Effector memory CD8-positive, alpha-beta T cell (primary cell): ENCODE data around the gene SYT15B.
"Not testable (repeated sequence)": the region's sequence is repeated elsewhere in the genome, so short reads cannot be mapped to it uniquely, and the experiment has no call there.

Experiments used
- ATAC-seq: fragments of 150-1000 bp; cut with Tn5 transposase; replicated peaks from 2 replicates; pipeline ENCODE4 v1.10.0; 2021; ENCODE audit warnings: mild to moderate bottlenecking, moderate library complexity
- DNase-seq, 3 experiments: peaks; one replicate each; pipeline ENCODE4 v3.0.0; 2021
- H3K27ac Mint-ChIP-seq, 2 donors: one replicate each; pipeline ENCODE4 v1.8.0; 2022; ENCODE audit warnings: mild to moderate bottlenecking in 2 of 2, mixed read lengths in 2 of 2, moderate library complexity in 2 of 2
- H3K27me3 Mint-ChIP-seq, 2 donors: one replicate each; pipeline ENCODE4 v1.8.0; 2022; ENCODE audit warnings: mixed read lengths in 2 of 2
- H3K36me3 Mint-ChIP-seq: one replicate; pipeline ENCODE4 v1.8.0; 2022; ENCODE audit warnings: mild to moderate bottlenecking, moderate library complexity, mixed read lengths; ENCODE audit not compliant: insufficient read depth
- H3K4me1 Mint-ChIP-seq, 2 donors: one replicate each; pipeline ENCODE4 v1.8.0; 2022; ENCODE audit warnings: low read depth in 2 of 2, mixed read lengths in 2 of 2
- H3K4me3 Mint-ChIP-seq, 2 donors: one replicate each; pipeline ENCODE4 v1.8.0; 2022; ENCODE audit warnings: mild to moderate bottlenecking in 2 of 2, mixed read lengths in 2 of 2, moderate library complexity in 2 of 2
- H3K9me3 Mint-ChIP-seq, 2 donors: one replicate each; pipeline ENCODE4 v1.8.0; 2022; ENCODE audit warnings: mixed read lengths in 2 of 2
- total RNA-seq, 9 experiments: gene quantifications; one replicate each; lab custom pipeline; 2026; lab: John Stamatoyannopoulos, UW

The SYT15B gene
- 0 to 0.10 (median 0) reads per million in 9 experiments for total RNA-seq

- not testable (repeated sequence) for H3K4me3 Mint-ChIP-seq, H3K27ac Mint-ChIP-seq, DNase-seq, ATAC-seq, H3K4me1 Mint-ChIP-seq, H3K36me3 Mint-ChIP-seq, H3K27me3 Mint-ChIP-seq, H3K9me3 Mint-ChIP-seq
Observed at GRCh38 chr10:47763554-47764175, at the start of gene SYT15B. SYT15B (minus strand) TSS chr10:47763592; CDS start chr10:47762640, 952 bp downstream.

DNA sequence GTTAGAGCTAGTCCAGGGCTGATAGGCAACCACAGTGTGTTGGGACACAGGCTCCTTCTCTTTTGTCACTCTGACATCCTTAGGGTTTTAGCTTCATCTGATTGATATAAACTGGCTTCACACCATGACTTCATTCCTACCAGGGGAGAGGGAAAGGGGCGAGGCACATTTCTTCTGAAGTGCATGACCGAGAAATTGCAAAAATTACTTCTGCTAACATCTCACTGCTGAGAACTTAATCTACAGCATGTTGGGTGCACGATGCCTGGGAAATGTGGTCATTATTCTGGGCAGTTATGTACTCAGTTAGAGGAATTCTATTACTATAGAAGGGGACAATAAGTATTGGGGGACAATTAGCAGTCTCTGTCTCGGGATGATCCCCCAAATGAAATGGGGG, 16.2 kb upstream of the SYT15B start:
- H3K9me3 Mint-ChIP-seq: not testable (repeated sequence)

GRCh38 chr10:47775361-47776231, 12.2 kb upstream of the SYT15B start:
- H3K4me1 Mint-ChIP-seq, H3K27ac Mint-ChIP-seq, ATAC-seq, H3K36me3 Mint-ChIP-seq, H3K4me3 Mint-ChIP-seq, H3K9me3 Mint-ChIP-seq, H3K27me3 Mint-ChIP-seq: not testable (repeated sequence)
- DNase-seq: peak in 1 of 3 experiments; percentile 17

More for the DNA sequence above, 16.2 kb upstream of the SYT15B start:
- DNase-seq, H3K36me3 Mint-ChIP-seq, H3K27me3 Mint-ChIP-seq, ATAC-seq, H3K27ac Mint-ChIP-seq, H3K4me1 Mint-ChIP-seq, H3K4me3 Mint-ChIP-seq: not testable (repeated sequence)

GRCh38 chr10:47770745-47771144, 7.4 kb upstream of the SYT15B start:
- not testable (repeated sequence) for DNase-seq, ATAC-seq, H3K4me1 Mint-ChIP-seq, H3K27ac Mint-ChIP-seq, H3K4me3 Mint-ChIP-seq, H3K36me3 Mint-ChIP-seq, H3K27me3 Mint-ChIP-seq, H3K9me3 Mint-ChIP-seq

DNA sequence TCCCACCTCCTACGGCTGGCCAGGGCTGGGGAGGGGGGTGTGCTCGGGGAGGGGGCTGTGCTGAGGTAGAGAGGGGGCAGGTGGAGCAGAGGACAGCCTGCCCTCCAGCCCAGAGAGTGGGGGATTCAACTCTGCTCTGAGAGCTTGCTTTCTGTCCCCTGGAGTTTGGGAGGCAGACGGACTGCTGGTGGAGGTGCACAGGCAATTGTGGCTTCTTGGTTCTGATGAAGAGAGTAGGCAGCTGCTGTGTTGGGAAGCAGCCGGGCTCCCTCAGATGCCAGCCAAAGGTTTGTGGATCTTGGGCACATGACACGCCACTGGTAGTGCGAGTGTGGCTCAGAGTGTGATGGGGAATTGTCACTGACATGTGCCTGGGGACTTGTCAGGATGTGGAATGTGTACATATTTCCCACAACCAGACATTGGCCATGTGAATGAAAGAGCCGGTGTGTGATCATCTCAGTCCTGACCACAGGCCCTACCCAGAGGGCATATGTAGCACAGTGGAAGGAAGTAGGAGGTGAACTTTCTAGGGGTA, 5.3 kb upstream of the SYT15B start:
- not testable (repeated sequence) for H3K27ac Mint-ChIP-seq, H3K36me3 Mint-ChIP-seq, H3K27me3 Mint-ChIP-seq, DNase-seq, H3K9me3 Mint-ChIP-seq, ATAC-seq, H3K4me3 Mint-ChIP-seq, H3K4me1 Mint-ChIP-seq

GRCh38 chr10:47768085-47768484, 4.7 kb upstream of the SYT15B start:
- not testable (repeated sequence) for H3K27ac Mint-ChIP-seq, H3K4me1 Mint-ChIP-seq, ATAC-seq, DNase-seq, H3K4me3 Mint-ChIP-seq, H3K36me3 Mint-ChIP-seq, H3K27me3 Mint-ChIP-seq, H3K9me3 Mint-ChIP-seq

DNA sequence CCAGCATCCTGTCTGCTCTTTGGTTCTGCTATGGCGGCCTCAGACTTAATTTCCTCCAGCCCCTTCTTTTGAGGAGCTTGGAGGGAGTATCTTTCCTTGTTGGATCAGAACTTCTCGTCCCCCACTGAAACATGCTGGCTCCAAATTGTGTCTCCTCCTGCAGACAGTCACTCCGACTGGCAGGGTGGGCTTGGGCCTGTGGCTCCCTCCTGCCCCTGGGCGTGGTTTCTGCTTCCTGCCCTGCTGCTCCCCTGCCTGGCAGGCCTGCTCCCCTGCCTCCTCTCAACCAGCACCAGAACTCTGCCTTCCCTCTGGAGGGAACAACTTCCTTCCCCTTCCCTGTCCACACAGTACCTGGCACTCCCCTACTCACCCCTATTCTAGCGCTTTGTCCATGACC, 3.8 kb upstream of the SYT15B start:
- not testable (repeated sequence) for H3K27me3 Mint-ChIP-seq, H3K4me3 Mint-ChIP-seq, ATAC-seq, H3K4me1 Mint-ChIP-seq, H3K9me3 Mint-ChIP-seq, H3K27ac Mint-ChIP-seq, H3K36me3 Mint-ChIP-seq, DNase-seq

DNA sequence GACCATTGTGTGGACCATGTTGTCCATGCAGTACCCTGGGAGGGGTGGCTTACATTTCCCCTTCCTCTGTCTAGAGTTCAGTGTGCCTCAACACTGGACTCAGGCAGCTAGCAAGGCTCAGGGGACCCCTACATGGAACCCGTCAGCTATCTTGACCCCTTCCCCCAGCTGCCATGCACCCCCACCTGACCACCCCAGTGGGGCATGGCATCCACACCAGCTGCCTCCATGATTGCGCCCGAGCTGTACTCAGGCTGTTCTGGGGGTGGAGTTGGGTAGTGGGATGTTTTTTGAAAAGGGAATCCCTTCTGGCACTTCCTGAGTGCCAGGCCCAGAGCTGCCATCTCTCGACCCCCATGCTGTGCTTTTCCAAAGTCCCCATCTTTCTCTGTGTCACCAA, 1.8 kb upstream of the SYT15B start:
- not testable (repeated sequence) for H3K36me3 Mint-ChIP-seq, H3K4me1 Mint-ChIP-seq, DNase-seq, H3K9me3 Mint-ChIP-seq, H3K4me3 Mint-ChIP-seq, ATAC-seq, H3K27me3 Mint-ChIP-seq, H3K27ac Mint-ChIP-seq

GRCh38 chr10:47762674-47763553, 478 bp downstream of the SYT15B start:
- not testable (repeated sequence) for ATAC-seq, H3K27ac Mint-ChIP-seq, H3K36me3 Mint-ChIP-seq, H3K9me3 Mint-ChIP-seq, H3K4me1 Mint-ChIP-seq, H3K4me3 Mint-ChIP-seq, H3K27me3 Mint-ChIP-seq, DNase-seq

- not testable (repeated sequence) for H3K9me3 Mint-ChIP-seq, H3K4me1 Mint-ChIP-seq, H3K27me3 Mint-ChIP-seq, DNase-seq, ATAC-seq, H3K27ac Mint-ChIP-seq, H3K36me3 Mint-ChIP-seq, H3K4me3 Mint-ChIP-seq
Observed at GRCh38 chr10:47758855-47759254, 4.5 kb downstream of the SYT15B start.

DNA sequence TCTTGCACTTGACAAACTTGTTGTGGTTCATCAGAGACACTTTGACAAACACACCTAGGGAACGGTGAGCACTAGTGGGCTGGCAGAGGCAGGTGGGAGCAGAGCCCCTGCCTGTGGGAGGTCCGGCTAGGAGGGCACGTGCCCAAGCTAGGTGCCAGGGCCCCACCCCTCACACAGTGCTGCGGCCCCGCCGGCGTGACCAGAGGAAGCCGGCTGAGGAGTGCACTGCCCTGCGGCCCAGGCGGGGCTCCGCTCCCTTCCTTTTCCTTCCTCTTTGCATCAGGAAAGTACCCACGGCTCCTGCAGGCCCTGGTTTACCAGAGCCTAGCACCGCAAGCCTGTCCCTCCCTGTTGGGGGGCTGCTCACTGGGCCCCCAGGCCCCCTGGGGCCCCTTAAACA, 7.2 kb downstream of the SYT15B start:
- H3K9me3 Mint-ChIP-seq, H3K36me3 Mint-ChIP-seq, H3K4me3 Mint-ChIP-seq, ATAC-seq, DNase-seq, H3K27ac Mint-ChIP-seq, H3K27me3 Mint-ChIP-seq, H3K4me1 Mint-ChIP-seq: not testable (repeated sequence)

GRCh38 chr10:47753871-47754270, 9.5 kb downstream of the SYT15B start:
- ATAC-seq, H3K27ac Mint-ChIP-seq, DNase-seq, H3K4me1 Mint-ChIP-seq, H3K27me3 Mint-ChIP-seq, H3K4me3 Mint-ChIP-seq, H3K36me3 Mint-ChIP-seq, H3K9me3 Mint-ChIP-seq: not testable (repeated sequence)

DNA sequence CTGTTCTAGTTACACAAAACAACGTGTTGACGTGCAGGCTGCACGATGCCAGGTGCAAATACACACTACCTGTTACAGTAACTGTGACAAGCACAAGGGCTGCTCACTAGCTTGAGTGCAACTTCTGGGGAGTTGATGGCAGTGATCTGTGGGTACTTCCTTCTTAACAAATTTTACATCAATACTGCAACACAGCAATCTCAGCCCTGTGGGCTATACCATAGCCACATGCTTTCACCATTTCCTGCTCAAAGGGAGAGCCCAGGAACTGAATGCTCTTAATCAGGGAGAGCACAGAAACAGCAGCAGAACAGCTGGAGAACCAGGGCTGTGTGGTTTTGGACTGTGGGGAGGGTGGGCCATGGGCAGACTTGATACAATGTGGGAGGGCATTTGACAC, 10.2 kb downstream of the SYT15B start:
- H3K4me1 Mint-ChIP-seq, H3K27ac Mint-ChIP-seq, H3K27me3 Mint-ChIP-seq, H3K4me3 Mint-ChIP-seq, H3K36me3 Mint-ChIP-seq, DNase-seq, H3K9me3 Mint-ChIP-seq: not testable (repeated sequence)
- peak; percentile 62 for ATAC-seq
